ENCODE measurements around the gene KCNN4.
"Not testable (repeated sequence)": the region's sequence is repeated elsewhere in the genome, so short reads cannot be mapped to it uniquely, and the experiment has no call there.

The KCNN4 gene

DNA sequence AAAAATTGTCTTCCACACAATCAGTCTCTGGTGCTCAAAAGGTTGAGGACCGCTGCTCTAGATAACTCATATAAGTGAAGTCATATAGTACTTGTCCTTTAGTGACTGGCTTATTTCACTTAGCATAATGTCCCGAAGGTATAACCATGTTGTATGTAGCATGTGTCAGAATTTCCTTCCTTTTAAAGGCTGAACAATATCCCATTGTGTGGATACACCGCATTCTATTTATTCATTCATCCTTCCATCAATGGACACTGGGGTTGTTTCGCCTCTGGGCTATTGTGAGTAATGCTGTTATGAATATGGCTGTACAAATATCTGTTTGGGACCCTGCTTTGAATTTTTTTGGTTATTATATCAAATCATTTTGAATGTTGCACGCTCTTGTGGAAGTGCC, 26.1 kb upstream of the KCNN4 start:
- Histone ChIP-seq H3K9me3 (ENCODE audit: insufficient read depth, low read length, severe bottlenecking) (no peaks in the 10 kb centered on the region), H3K4me3 (ENCODE audit: low read depth in 1 of 2, low read length in 2 of 2) (no peak overlapping the region), H3K4me2 (ENCODE audit: insufficient read depth, low read length) (no peak overlapping the region), H4K20me1 (ENCODE audit: insufficient read depth, low read length) (no peaks in the 10 kb centered on the region), H3K36me3 (ENCODE audit: insufficient read depth, low read length) (no peaks in the 10 kb centered on the region), H3K27me3 (ENCODE audit: insufficient read depth, low read length, poor library complexity) (no peaks in the 10 kb centered on the region), H3K4me1 (ENCODE audit: insufficient read depth, low read length) (no peaks in the 10 kb centered on the region), H3K9ac (ENCODE audit: low read depth, low read length) (no peak overlapping the region), H3K79me2 (ENCODE audit: insufficient read depth, low read length) (no peaks in the 10 kb centered on the region), H3K27ac (ENCODE audit: low read length) (no peak overlapping the region), H2AFZ (ENCODE audit: low read depth, low read length) (no peak overlapping the region)
- no peak for TF ChIP-seq CTCF (IDR thresholded peaks at IDR 0.05; ENCODE audit: borderline replicate concordance, extremely low read depth, low read length, poor library complexity, severe bottlenecking)
- ATAC-seq (ENCODE audit: insufficient read depth, low read depth) (no peak), DNase-seq (no peak)

DNA sequence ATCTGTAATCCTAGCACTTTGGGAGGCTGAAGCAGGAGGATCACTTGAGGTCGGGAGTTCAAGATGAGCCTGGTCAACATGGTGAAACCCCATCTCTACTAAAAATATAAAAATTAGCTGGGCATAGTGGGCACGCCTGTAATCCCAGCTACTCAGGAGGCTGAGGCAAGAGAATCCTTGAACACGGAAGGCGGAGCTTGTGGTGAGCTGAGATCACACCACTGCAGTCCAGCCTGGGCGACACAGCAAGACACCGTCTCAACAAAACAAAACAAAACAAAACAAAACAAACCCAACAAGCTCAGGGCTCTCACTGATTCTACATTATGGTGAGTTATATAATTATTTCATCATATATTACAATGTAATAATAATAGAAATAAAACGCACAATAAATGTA, 25.6 kb upstream of the KCNN4 start:
- H3K9ac ChIP-seq (ENCODE audit: low read depth, low read length); H3K79me2 ChIP-seq (ENCODE audit: insufficient read depth, low read length); H3K36me3 ChIP-seq (ENCODE audit: insufficient read depth, low read length); H2AFZ ChIP-seq (ENCODE audit: low read depth, low read length); DNase-seq; H3K4me1 ChIP-seq (ENCODE audit: insufficient read depth, low read length); H3K27me3 ChIP-seq (ENCODE audit: insufficient read depth, low read length, poor library complexity); ATAC-seq (ENCODE audit: insufficient read depth, low read depth); H3K4me3 ChIP-seq (ENCODE audit: low read depth in 1 of 2, low read length in 2 of 2); H3K27ac ChIP-seq (ENCODE audit: low read length); H3K4me2 ChIP-seq (ENCODE audit: insufficient read depth, low read length); H3K9me3 ChIP-seq (ENCODE audit: insufficient read depth, low read length, severe bottlenecking); H4K20me1 ChIP-seq (ENCODE audit: insufficient read depth, low read length): not testable (repeated sequence)

DNA sequence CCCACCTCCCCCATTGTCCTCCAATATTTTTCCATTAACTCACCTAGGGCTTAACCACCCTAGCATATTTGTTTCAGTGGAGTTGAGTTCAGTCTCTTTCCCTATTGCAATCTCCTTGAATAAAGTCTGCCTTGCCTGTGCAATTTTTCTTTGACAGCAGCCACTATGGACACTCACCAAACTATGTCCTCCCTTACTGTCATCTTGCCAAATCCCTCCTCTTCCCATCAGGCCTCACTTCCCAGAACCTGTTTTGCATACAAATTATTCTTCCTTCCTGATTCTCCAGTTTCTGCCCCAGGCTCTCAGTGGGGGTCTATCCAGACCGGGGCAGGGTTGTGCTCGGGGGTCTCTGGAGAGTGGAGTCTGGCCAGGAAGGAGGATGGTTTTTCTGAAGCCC, 23.7 kb upstream of the KCNN4 start:
- TF ChIP-seq EZH2 (IDR thresholded peaks at IDR 0.05; ENCODE audit: borderline replicate concordance, low read depth, low read length, severe bottlenecking) (no peak), CTCF (IDR thresholded peaks at IDR 0.05; ENCODE audit: borderline replicate concordance, extremely low read depth, low read length, poor library complexity, severe bottlenecking) (no peak)
- no peak overlapping the region for H3K4me3 ChIP-seq (ENCODE audit: low read depth in 1 of 2, low read length in 2 of 2)
- no peaks in the 10 kb centered on the region for H3K27me3 ChIP-seq (ENCODE audit: insufficient read depth, low read length, poor library complexity)
- H4K20me1 ChIP-seq (ENCODE audit: insufficient read depth, low read length) = no peaks in the 10 kb centered on the region
- no peaks in the 10 kb centered on the region for H3K79me2 ChIP-seq (ENCODE audit: insufficient read depth, low read length)
- H3K4me2 ChIP-seq (ENCODE audit: insufficient read depth, low read length) = no peak overlapping the region
- H3K36me3 ChIP-seq (ENCODE audit: insufficient read depth, low read length) = no peaks in the 10 kb centered on the region
- ATAC-seq (ENCODE audit: insufficient read depth, low read depth) (no peak), DNase-seq (no peak)
- H2AFZ ChIP-seq (ENCODE audit: low read depth, low read length) = no peak overlapping the region
- H3K9ac ChIP-seq (ENCODE audit: low read depth, low read length) = no peak overlapping the region
- H3K4me1 ChIP-seq (ENCODE audit: insufficient read depth, low read length) = no peaks in the 10 kb centered on the region
- no peaks in the 10 kb centered on the region for H3K9me3 ChIP-seq (ENCODE audit: insufficient read depth, low read length, severe bottlenecking)
- H3K27ac ChIP-seq (ENCODE audit: low read length) = no peak overlapping the region

DNA sequence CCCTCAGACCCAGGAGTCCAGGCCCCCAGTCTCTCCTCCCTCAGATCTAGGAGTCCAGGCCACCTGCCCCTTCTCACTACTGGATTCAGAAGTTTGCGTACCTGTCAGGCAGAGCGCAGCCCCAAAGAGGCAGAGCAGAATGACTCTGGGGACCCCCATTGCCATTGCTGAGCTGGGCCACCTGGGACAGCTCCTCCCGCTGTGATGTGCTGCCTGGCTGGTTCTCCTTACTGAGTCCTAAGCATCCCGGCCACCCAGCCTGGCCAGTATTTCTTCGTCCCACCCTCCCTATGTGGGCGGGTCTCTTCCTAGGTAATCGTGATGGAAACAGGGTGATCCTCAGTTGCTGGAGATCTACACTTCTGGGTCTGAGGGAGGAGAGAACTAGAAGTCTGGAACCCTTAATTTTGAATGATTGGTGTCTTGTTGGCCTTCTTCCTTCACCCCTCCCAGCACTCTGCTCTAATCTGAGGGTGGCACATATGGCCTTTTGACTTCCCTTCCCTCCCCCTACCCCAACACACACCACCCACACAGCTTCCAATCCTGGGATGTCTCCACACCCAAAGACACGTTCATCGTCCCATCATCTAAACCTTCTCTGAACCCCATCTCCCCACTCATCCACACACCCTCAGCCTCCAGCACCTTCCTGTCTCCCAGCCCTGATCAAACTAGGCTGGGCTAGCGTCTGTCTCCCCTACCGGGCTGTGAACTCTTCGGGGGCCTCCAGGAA, 21.6 kb upstream of the KCNN4 start, which contains the start of gene LYPD5:
TSS of gene LYPD5 (minus strand) at position 232 of the 736 bp plus-strand sequence. CDS start at position 165, 67 bp downstream.
- DNase-seq (no peak), ATAC-seq (ENCODE audit: insufficient read depth, low read depth) (no peak)
- TF ChIP-seq EZH2 (IDR thresholded peaks at IDR 0.05; ENCODE audit: borderline replicate concordance, low read depth, low read length, severe bottlenecking) (no peak), CTCF (IDR thresholded peaks at IDR 0.05; ENCODE audit: borderline replicate concordance, extremely low read depth, low read length, poor library complexity, severe bottlenecking) (no peak)
- Histone ChIP-seq H3K4me2 (ENCODE audit: insufficient read depth, low read length) (no peak within 1 kb of the TSS), H3K27me3 (ENCODE audit: insufficient read depth, low read length, poor library complexity) (no peaks in the 10 kb centered on the region), H2AFZ (ENCODE audit: low read depth, low read length) (no peak within 1 kb of the TSS), H3K27ac (ENCODE audit: low read length) (no peak within 1 kb of the TSS), H4K20me1 (ENCODE audit: insufficient read depth, low read length) (no peaks in the 10 kb centered on the region), H3K4me1 (ENCODE audit: insufficient read depth, low read length) (no peaks in the 10 kb centered on the region), H3K9ac (ENCODE audit: low read depth, low read length) (no peak within 1 kb of the TSS), H3K36me3 (ENCODE audit: insufficient read depth, low read length) (no peaks in the 10 kb centered on the region), H3K4me3 (ENCODE audit: low read depth in 1 of 2, low read length in 2 of 2) (no peak within 1 kb of the TSS), H3K9me3 (ENCODE audit: insufficient read depth, low read length, severe bottlenecking) (no peaks in the 10 kb centered on the region), H3K79me2 (ENCODE audit: insufficient read depth, low read length) (no peaks in the 10 kb centered on the region)

Data from DND-41 (cell line).